K562 (cell line): Measurements from ENCODE around the gene PGF. TPM values are rescaled to one million over a fixed set of nuclear protein-coding genes. Genes with fewer than 3 reads are reported as not detected.
A peak's percentile ranks its signal among the peaks of the same experiment; 100 is the strongest.

ENCODE experiments used
- BRD4 ChIP-seq: fragments of 200-600 bp; sonication (generic); IDR thresholded peaks from 2 replicates; pipeline ENCODE4 v1.6.1; 2017; ENCODE audit warnings: inconsistent platforms
- GATA2 ChIP-seq: sonication (generic); formaldehyde crosslinking; IDR thresholded peaks from 2 replicates; pipeline ENCODE4 v1.4.0; 2020; ENCODE audit warnings: mild to moderate bottlenecking, missing genetic modification reagents
- KAT8 ChIP-seq: fragments of 450-650 bp; IDR thresholded peaks from 2 replicates; pipeline ENCODE4 v1.6.1; 2016; ENCODE audit warnings: low read depth, mild to moderate bottlenecking
- PML ChIP-seq: IDR thresholded peaks from 2 replicates; pipeline ENCODE4 v1.6.1; 2012; ENCODE audit warnings: low read length, inconsistent platforms
- PRPF4 ChIP-seq: fragments of 200-400 bp; formaldehyde crosslinking; IDR thresholded peaks from one replicate; pipeline ENCODE4 v1.6.1; 2017; ENCODE audit warnings: low read length, low read depth, mild to moderate bottlenecking; ENCODE audit not compliant: insufficient read depth, poor library complexity, severe bottlenecking
- TAF7 ChIP-seq: fragments of 450-650 bp; IDR thresholded peaks from 2 replicates; pipeline ENCODE4 v1.6.1; 2016; ENCODE audit warnings: missing genetic modification characterization, missing compliant biosample characterization
- XRCC3 ChIP-seq: fragments of 450-650 bp; IDR thresholded peaks from 2 replicates; pipeline ENCODE4 v1.6.1; 2017; ENCODE audit warnings: mild to moderate bottlenecking, moderate library complexity
- ZNF655 ChIP-seq: fragments of 250-450 bp; sonication (Bioruptor Pico); IDR thresholded peaks from 2 replicates; pipeline ENCODE4 v1.5.0; 2021
- polyA plus RNA-seq, 8 experiments: library from polyadenylated mRNA; depleted of rRNA in 4 of 8; stranded (reverse) in 5 of 8; unstranded in 3 of 8; fragments of >200 nt; fragmentation: Nextera tagmentation in 2 of 8; fragmentation: Illumina TruSeq in 1 of 8; extraction: Ambion mirVana in 2 of 8; extraction: Trizol in 1 of 8; gene quantifications; 2 replicates each; pipeline versions ENCODE4 v1.2.1 to v1.2.3, GENCODE V29; 2011 to 2014; ENCODE audit warnings: inconsistent platforms in 1 of 8, missing spikeins in 1 of 8
- total RNA-seq, 7 experiments: library from RNA; depleted of rRNA in 6 of 7; stranded (reverse); fragments of >200 nt in 6 of 7; fragmentation: Illumina TruSeq in 2 of 7; extraction: Trizol in 2 of 7; gene quantifications; 2 replicates each; pipeline versions ENCODE4 v1.2.1 to v1.2.3, GENCODE V29; 2011 to 2021; ENCODE audit warnings: low replicate concordance in 1 of 7
- TF ChIP-seq, protein P1 (sequence below), 2 experiments: fragments of 450-650 bp; formaldehyde crosslinking in 1 of 2; IDR thresholded peaks; 2 replicates each; pipeline versions ENCODE4 v1.4.0 to v1.6.1; 2014 to 2020; ENCODE audit warnings: mild to moderate bottlenecking in 2 of 2, borderline replicate concordance in 1 of 2, low read depth in 1 of 2
- TF ChIP-seq, protein P2 (sequence below): fragments of 250-450 bp; sonication (Bioruptor Pico); IDR thresholded peaks from 2 replicates; pipeline ENCODE4 v1.4.0; 2020; ENCODE audit warnings: mild to moderate bottlenecking, moderate library complexity
- TF ChIP-seq, protein P3 (sequence below): fragments of 450-650 bp; IDR thresholded peaks from 2 replicates; pipeline ENCODE4 v1.6.1; 2016; ENCODE audit warnings: borderline replicate concordance

The PGF gene
- total and polyA plus RNA-seq, 9 of the 15 experiments (the other 6 are each of a cell fraction or from before 2014, with no cell fraction given) = 0.04 to 0.44 (median 0.18) TPM

- TF ChIP-seq, protein P1, sequence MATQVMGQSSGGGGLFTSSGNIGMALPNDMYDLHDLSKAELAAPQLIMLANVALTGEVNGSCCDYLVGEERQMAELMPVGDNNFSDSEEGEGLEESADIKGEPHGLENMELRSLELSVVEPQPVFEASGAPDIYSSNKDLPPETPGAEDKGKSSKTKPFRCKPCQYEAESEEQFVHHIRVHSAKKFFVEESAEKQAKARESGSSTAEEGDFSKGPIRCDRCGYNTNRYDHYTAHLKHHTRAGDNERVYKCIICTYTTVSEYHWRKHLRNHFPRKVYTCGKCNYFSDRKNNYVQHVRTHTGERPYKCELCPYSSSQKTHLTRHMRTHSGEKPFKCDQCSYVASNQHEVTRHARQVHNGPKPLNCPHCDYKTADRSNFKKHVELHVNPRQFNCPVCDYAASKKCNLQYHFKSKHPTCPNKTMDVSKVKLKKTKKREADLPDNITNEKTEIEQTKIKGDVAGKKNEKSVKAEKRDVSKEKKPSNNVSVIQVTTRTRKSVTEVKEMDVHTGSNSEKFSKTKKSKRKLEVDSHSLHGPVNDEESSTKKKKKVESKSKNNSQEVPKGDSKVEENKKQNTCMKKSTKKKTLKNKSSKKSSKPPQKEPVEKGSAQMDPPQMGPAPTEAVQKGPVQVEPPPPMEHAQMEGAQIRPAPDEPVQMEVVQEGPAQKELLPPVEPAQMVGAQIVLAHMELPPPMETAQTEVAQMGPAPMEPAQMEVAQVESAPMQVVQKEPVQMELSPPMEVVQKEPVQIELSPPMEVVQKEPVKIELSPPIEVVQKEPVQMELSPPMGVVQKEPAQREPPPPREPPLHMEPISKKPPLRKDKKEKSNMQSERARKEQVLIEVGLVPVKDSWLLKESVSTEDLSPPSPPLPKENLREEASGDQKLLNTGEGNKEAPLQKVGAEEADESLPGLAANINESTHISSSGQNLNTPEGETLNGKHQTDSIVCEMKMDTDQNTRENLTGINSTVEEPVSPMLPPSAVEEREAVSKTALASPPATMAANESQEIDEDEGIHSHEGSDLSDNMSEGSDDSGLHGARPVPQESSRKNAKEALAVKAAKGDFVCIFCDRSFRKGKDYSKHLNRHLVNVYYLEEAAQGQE (IDR thresholded peaks at IDR 0.05; ENCODE audit: borderline replicate concordance) = no peak
- TF ChIP-seq, protein P1 (CRISPR knock-in tag; IDR thresholded peaks at IDR 0.05; ENCODE audit: low read depth) = no peak
- TF ChIP-seq BRD4 (0 out of 2 replicates have a peak, but pooled peaks have one; percentile 12), PRPF4 (no peak), PML (no peak), GATA2 (CRISPR knock-in tag) (no peak), KAT8 (no peak), ZNF655 (CRISPR knock-in tag) (no peak), TAF7 (tag) (no peak), XRCC3 (no peak)
- TF ChIP-seq, protein P2, sequence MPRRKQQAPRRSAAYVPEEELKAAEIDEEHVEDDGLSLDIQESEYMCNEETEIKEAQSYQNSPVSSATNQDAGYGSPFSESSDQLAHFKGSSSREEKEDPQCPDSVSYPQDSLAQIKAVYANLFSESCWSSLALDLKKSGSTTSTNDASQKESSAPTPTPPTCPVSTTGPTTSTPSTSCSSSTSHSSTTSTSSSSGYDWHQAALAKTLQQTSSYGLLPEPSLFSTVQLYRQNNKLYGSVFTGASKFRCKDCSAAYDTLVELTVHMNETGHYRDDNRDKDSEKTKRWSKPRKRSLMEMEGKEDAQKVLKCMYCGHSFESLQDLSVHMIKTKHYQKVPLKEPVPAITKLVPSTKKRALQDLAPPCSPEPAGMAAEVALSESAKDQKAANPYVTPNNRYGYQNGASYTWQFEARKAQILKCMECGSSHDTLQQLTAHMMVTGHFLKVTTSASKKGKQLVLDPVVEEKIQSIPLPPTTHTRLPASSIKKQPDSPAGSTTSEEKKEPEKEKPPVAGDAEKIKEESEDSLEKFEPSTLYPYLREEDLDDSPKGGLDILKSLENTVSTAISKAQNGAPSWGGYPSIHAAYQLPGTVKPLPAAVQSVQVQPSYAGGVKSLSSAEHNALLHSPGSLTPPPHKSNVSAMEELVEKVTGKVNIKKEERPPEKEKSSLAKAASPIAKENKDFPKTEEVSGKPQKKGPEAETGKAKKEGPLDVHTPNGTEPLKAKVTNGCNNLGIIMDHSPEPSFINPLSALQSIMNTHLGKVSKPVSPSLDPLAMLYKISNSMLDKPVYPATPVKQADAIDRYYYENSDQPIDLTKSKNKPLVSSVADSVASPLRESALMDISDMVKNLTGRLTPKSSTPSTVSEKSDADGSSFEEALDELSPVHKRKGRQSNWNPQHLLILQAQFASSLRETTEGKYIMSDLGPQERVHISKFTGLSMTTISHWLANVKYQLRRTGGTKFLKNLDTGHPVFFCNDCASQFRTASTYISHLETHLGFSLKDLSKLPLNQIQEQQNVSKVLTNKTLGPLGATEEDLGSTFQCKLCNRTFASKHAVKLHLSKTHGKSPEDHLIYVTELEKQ = no peak
- TF ChIP-seq, protein P3, sequence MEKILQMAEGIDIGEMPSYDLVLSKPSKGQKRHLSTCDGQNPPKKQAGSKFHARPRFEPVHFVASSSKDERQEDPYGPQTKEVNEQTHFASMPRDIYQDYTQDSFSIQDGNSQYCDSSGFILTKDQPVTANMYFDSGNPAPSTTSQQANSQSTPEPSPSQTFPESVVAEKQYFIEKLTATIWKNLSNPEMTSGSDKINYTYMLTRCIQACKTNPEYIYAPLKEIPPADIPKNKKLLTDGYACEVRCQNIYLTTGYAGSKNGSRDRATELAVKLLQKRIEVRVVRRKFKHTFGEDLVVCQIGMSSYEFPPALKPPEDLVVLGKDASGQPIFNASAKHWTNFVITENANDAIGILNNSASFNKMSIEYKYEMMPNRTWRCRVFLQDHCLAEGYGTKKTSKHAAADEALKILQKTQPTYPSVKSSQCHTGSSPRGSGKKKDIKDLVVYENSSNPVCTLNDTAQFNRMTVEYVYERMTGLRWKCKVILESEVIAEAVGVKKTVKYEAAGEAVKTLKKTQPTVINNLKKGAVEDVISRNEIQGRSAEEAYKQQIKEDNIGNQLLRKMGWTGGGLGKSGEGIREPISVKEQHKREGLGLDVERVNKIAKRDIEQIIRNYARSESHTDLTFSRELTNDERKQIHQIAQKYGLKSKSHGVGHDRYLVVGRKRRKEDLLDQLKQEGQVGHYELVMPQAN = peak; percentile 53
Measured at GRCh38 chr14:75002392-75003249, 47.2 kb upstream of the PGF start, which contains the start of gene EIF2B2 (continued).
